SK-N-SH (cell line): ENCODE results near the gene PCDH1. TPM values are rescaled to one million over a fixed set of nuclear protein-coding genes. Genes with fewer than 3 reads are reported as not detected.

Experiments used
- CTCF ChIA-PET: fragments of 300-600, 350-600 bp; formaldehyde crosslinking; extraction: SDS; loops from one replicate; lab custom pipeline; 2021; lab: Yijun Ruan, JAX
- POLR2A ChIA-PET: fragments of 350-600 bp; sonication (Branson Sonifier 250); formaldehyde crosslinking; extraction: SDS; loops from one replicate; lab custom pipeline; 2020; ENCODE audit warnings: antibody characterized with exemption, inconsistent platforms; lab: Yijun Ruan, JAX
- DNase-seq: peaks from one replicate; pipeline ENCODE4 v3.0.0; 2012
- H2AFZ ChIP-seq: fragments of 200-600 bp; sonication (generic); 2 replicates; pipeline ENCODE4 v1.8.1; 2016; ENCODE audit warnings: antibody characterized with exemption, mild to moderate bottlenecking, low read depth
- H3F3A ChIP-seq: fragments of 200-600 bp; sonication (generic); replicated peaks from 2 replicates; pipeline ENCODE3; 2016; ENCODE audit warnings: antibody characterized with exemption, mild to moderate bottlenecking; ENCODE audit not compliant: insufficient read depth
- H3K27ac ChIP-seq, 2 experiments: fragments of 200-500 bp in 1 of 2; fragments of 200-600 bp in 1 of 2; sonication (Bioruptor generic) in 1 of 2; sonication (generic), shearing (Covaris generic) in 1 of 2; 2 replicates each; pipeline versions ENCODE4 v1.5.1 to v1.6.1; 2014 to 2016; ENCODE audit warnings: low read depth in 2 of 2, inconsistent platforms in 1 of 2, low read length in 1 of 2, mild to moderate bottlenecking in 1 of 2, mixed read lengths in 1 of 2
- H3K27me3 ChIP-seq: fragments of 200-600 bp; sonication (generic), shearing (Covaris generic); 2 replicates; pipeline ENCODE4 v1.6.1; 2016; ENCODE audit warnings: mixed run types; ENCODE audit not compliant: insufficient read depth
- H3K36me3 ChIP-seq, 2 experiments: fragments of 200-500 bp in 1 of 2; fragments of 200-600 bp in 1 of 2; sonication (Bioruptor generic) in 1 of 2; sonication (generic) in 1 of 2; replicated peaks in 1 of 2; 2 replicates each; pipeline versions ENCODE3 to v1.5.1; 2014 to 2016; ENCODE audit warnings: low read length in 1 of 2, mild to moderate bottlenecking in 1 of 2; ENCODE audit not compliant: insufficient read depth in 2 of 2, control insufficient read depth in 1 of 2
- H3K4me1 ChIP-seq, 2 experiments: fragments of 200-500 bp in 1 of 2; fragments of 200-600 bp in 1 of 2; sonication (Bioruptor generic) in 1 of 2; sonication (generic), shearing (Covaris generic) in 1 of 2; 2 replicates each; pipeline versions ENCODE4 v1.5.1 to v1.6.1; 2014 to 2016; ENCODE audit warnings: low read depth in 1 of 2, low read length in 1 of 2, mixed run types in 1 of 2; ENCODE audit not compliant: insufficient read depth in 2 of 2, control insufficient read depth in 1 of 2
- H3K4me2 ChIP-seq: fragments of 200-600 bp; sonication (generic), shearing (Covaris generic); 2 replicates; pipeline ENCODE4 v1.6.1; 2017; ENCODE audit warnings: mixed run types
- H3K4me3 ChIP-seq, 2 experiments: fragments of 200-500 bp in 1 of 2; fragments of 200-600 bp in 1 of 2; sonication (Bioruptor generic) in 1 of 2; sonication (generic), shearing (Covaris generic) in 1 of 2; 2 replicates each; pipeline versions ENCODE4 v1.5.1 to v1.8.1; 2014 to 2016; ENCODE audit warnings: low read depth in 2 of 2, inconsistent platforms in 1 of 2, low read length in 1 of 2, mild to moderate bottlenecking in 1 of 2, mixed read lengths in 1 of 2, moderate library complexity in 1 of 2
- H3K79me2 ChIP-seq: fragments of 200-600 bp; sonication (generic); 2 replicates; pipeline ENCODE4 v1.8.1; 2017; ENCODE audit warnings: mild to moderate bottlenecking; ENCODE audit not compliant: insufficient read depth
- H3K9ac ChIP-seq: fragments of 200-600 bp; sonication (generic); 2 replicates; pipeline ENCODE4 v1.6.1; 2017; ENCODE audit warnings: mixed run types
- H3K9me2 ChIP-seq: fragments of 200-600 bp; sonication (generic); 2 replicates; pipeline ENCODE4 v1.6.1; 2017; ENCODE audit warnings: mixed run types
- H3K9me3 ChIP-seq: fragments of 200-600 bp; sonication (generic); 2 replicates; pipeline ENCODE4 v1.6.1; 2017; ENCODE audit warnings: mixed run types, mild to moderate bottlenecking, moderate library complexity
- H4K20me1 ChIP-seq: fragments of 200-600 bp; sonication (generic); 2 replicates; pipeline ENCODE4 v1.6.1; 2017; ENCODE audit warnings: mild to moderate bottlenecking, mixed run types; ENCODE audit not compliant: insufficient read depth
- CTCF ChIP-seq: fragments of 200-600 bp; sonication (generic); IDR thresholded peaks from 2 replicates; pipeline ENCODE4 v1.6.1; 2017; ENCODE audit warnings: antibody characterized with exemption, mild to moderate bottlenecking, moderate library complexity
- ELF1 ChIP-seq: IDR thresholded peaks from 2 replicates; pipeline ENCODE4 v1.4.0; 2012
- EP300 ChIP-seq, 2 experiments: IDR thresholded peaks; 2 replicates each; pipeline versions ENCODE4 v1.4.0 to v1.6.1; 2012; ENCODE audit warnings: borderline replicate concordance in 1 of 2, low read depth in 1 of 2, low read length in 1 of 2
- FOSL2 ChIP-seq: IDR thresholded peaks from 2 replicates; pipeline ENCODE4 v1.4.0; 2012; ENCODE audit warnings: low read depth, mild to moderate bottlenecking, moderate library complexity, borderline replicate concordance
- FOXM1 ChIP-seq: IDR thresholded peaks from 2 replicates; pipeline ENCODE4 v1.4.0; 2012; ENCODE audit warnings: low read depth, mild to moderate bottlenecking
- GABPA ChIP-seq: IDR thresholded peaks from 2 replicates; pipeline ENCODE4 v1.4.0; 2012; ENCODE audit warnings: low read depth, mild to moderate bottlenecking
- GATA2 ChIP-seq: sonication (generic); formaldehyde crosslinking; IDR thresholded peaks from 2 replicates; pipeline ENCODE4 v1.5.0; 2020; ENCODE audit warnings: mild to moderate bottlenecking, missing genetic modification reagents
- NRF1 ChIP-seq: IDR thresholded peaks from 2 replicates; pipeline ENCODE4 v1.6.1; 2012; ENCODE audit warnings: low read depth, mild to moderate bottlenecking, low read length
- PBX3 ChIP-seq: IDR thresholded peaks from 2 replicates; pipeline ENCODE4; 2012
- RAD21 ChIP-seq: IDR thresholded peaks from 2 replicates; pipeline ENCODE4 v1.6.1; 2012; ENCODE audit warnings: mild to moderate bottlenecking, low read length
- RFX5 ChIP-seq: IDR thresholded peaks from 2 replicates; pipeline ENCODE4 v1.6.1; 2012; ENCODE audit warnings: mild to moderate bottlenecking, improper control_type of control experiment, low read length
- RXRA ChIP-seq: IDR thresholded peaks from 2 replicates; pipeline ENCODE4 v1.4.0; 2012; ENCODE audit warnings: low read depth, mild to moderate bottlenecking, borderline replicate concordance
- SMC3 ChIP-seq: IDR thresholded peaks from 2 replicates; pipeline ENCODE4 v1.6.1; 2012; ENCODE audit warnings: low read depth, low read length, improper control_type of control experiment
- TAF1 ChIP-seq: IDR thresholded peaks from 2 replicates; pipeline ENCODE4 v1.6.1; 2012; ENCODE audit warnings: low read depth, mild to moderate bottlenecking, low read length, moderate library complexity, borderline replicate concordance
- TCF12 ChIP-seq: IDR thresholded peaks from 2 replicates; pipeline ENCODE4 v1.4.0; 2012
- TEAD4 ChIP-seq: IDR thresholded peaks from 2 replicates; pipeline ENCODE4 v1.4.0; 2012; ENCODE audit warnings: mild to moderate bottlenecking, borderline replicate concordance; ENCODE audit not compliant: insufficient read depth
- USF1 ChIP-seq: IDR thresholded peaks from 2 replicates; pipeline ENCODE4 v1.4.0; 2012; ENCODE audit warnings: low read depth, borderline replicate concordance
- USF2 ChIP-seq: fragments of 150-350 bp; IDR thresholded peaks from 2 replicates; pipeline ENCODE4 v1.6.1; 2017; ENCODE audit warnings: antibody characterized with exemption, low read length, low read depth, borderline replicate concordance
- ZBTB33 ChIP-seq: IDR thresholded peaks from 2 replicates; pipeline ENCODE4 v1.4.0; 2012; ENCODE audit warnings: low read depth, borderline replicate concordance
- WGBS: methylation state at CpG from one replicate; pipeline ENCODE4 v1.1.6; 2017; ENCODE audit warnings: low lambda C conversion rate; 5-methylcytosine and 5-hydroxymethylcytosine counted together
- polyA plus RNA-seq, 3 experiments: library from polyadenylated mRNA; depleted of rRNA; stranded (reverse); fragments of >200 nt; gene quantifications; 2 replicates each; pipeline ENCODE4 v1.2.3, GENCODE V29; 2012

PCDH1 gene
- polyA plus RNA-seq, 1 of the 3 experiments (the other 2 are of a cell fraction) = 0.08 TPM

GRCh38 chr5:141862936-141863543, 15.2 kb downstream of the PCDH1 start:
- H3K4me2 ChIP-seq = no peak overlapping the region
- ChIA-PET POLR2A (no interaction called here), CTCF (no interaction called here)
- H3K9me2 ChIP-seq = no peaks in the 10 kb centered on the region
- H3F3A ChIP-seq = no peaks in the 10 kb centered on the region
- no peak overlapping the region for H3K4me3 ChIP-seq
- no peaks in the 10 kb centered on the region for H3K79me2 ChIP-seq
- DNase-seq = no peak
- H3K27me3 ChIP-seq = peaks cover 27% of the 10 kb centered on the region
- H3K9me3 ChIP-seq = no peaks in the 10 kb centered on the region
- no peak overlapping the region for H3K27ac ChIP-seq
- TF ChIP-seq FOSL2 (no peak), NRF1 (no peak), TEAD4 (no peak), ZBTB33 (no peak), RXRA (no peak), TAF1 (no peak), RAD21 (no peak), ELF1 (no peak), SMC3 (no peak), FOXM1 (no peak), GABPA (no peak), PBX3 (no peak), RFX5 (no peak), TCF12 (no peak), EP300 (IDR thresholded peaks at IDR 0.05; ENCODE audit: borderline replicate concordance in 1 of 2, low read depth in 1 of 2, low read length in 1 of 2) (no peak), USF2 (no peak), GATA2 (CRISPR knock-in tag) (no peak), USF1 (no peak), CTCF (no peak)
- 83% methylated on average over 8 of the region's 16 CpGs for WGBS
- no peaks in the 10 kb centered on the region for H3K36me3 ChIP-seq
- no peaks in the 10 kb centered on the region; a peak in 1 of 4 replicates for H3K4me1 ChIP-seq
- H3K9ac ChIP-seq = no peak overlapping the region
- H2AFZ ChIP-seq = no peak overlapping the region
- H4K20me1 ChIP-seq = no peaks in the 10 kb centered on the region
